WTC11 (cell line): ENCODE data around the gene INVS.

ENCODE experiments used
- CTCF ChIP-seq: fragments of 200-600 bp; IDR thresholded peaks from 2 replicates; pipeline ENCODE4 v1.8.0; 2022; ENCODE audit warnings: antibody characterized with exemption
- KAT7 ChIP-seq: sonication (generic); formaldehyde crosslinking; IDR thresholded peaks from 2 replicates; pipeline ENCODE4 v1.8.1; 2023; ENCODE audit warnings: missing genetic modification reagents, mild to moderate bottlenecking, borderline replicate concordance
- MXD4 ChIP-seq: fragments of 250-450 bp; sonication (Bioruptor Pico); IDR thresholded peaks from 2 replicates; pipeline ENCODE4 v1.8.0; 2021; ENCODE audit warnings: mild to moderate bottlenecking, moderate library complexity, borderline replicate concordance
- MYBL2 ChIP-seq: sonication (generic); formaldehyde crosslinking; IDR thresholded peaks from 2 replicates; pipeline ENCODE4 v1.8.1; 2023; ENCODE audit warnings: mild to moderate bottlenecking, moderate library complexity, missing genetic modification reagents
- NFYB ChIP-seq: sonication (generic); formaldehyde crosslinking; conservative IDR thresholded peaks from 2 replicates; pipeline ENCODE4 v1.8.0; 2022; ENCODE audit warnings: low read depth, missing genetic modification reagents
- NR3C1 ChIP-seq: sonication (generic); formaldehyde crosslinking; conservative IDR thresholded peaks from 2 replicates; pipeline ENCODE4 v1.8.1; 2023; ENCODE audit warnings: low read depth, mild to moderate bottlenecking, missing genetic modification reagents
- OVOL2 ChIP-seq: fragments of 250-450 bp; sonication (Bioruptor Pico); IDR thresholded peaks from 2 replicates; pipeline ENCODE4 v1.9.0; 2021; ENCODE audit warnings: mild to moderate bottlenecking, borderline replicate concordance
- TEAD4 ChIP-seq: sonication (generic); formaldehyde crosslinking; IDR thresholded peaks from 2 replicates; pipeline ENCODE4 v1.8.0; 2022; ENCODE audit warnings: mild to moderate bottlenecking, missing genetic modification reagents
- USF2 ChIP-seq: sonication (generic); formaldehyde crosslinking; IDR thresholded peaks from 2 replicates; pipeline ENCODE4 v1.8.1; 2023; ENCODE audit warnings: mild to moderate bottlenecking, missing genetic modification reagents, moderate library complexity
- ZMAT4 ChIP-seq: fragments of 250-450 bp; sonication (Bioruptor Pico); IDR thresholded peaks from 2 replicates; pipeline ENCODE4 v1.9.0; 2021; ENCODE audit warnings: mild to moderate bottlenecking
- ZNF263 ChIP-seq: sonication (generic); formaldehyde crosslinking; IDR thresholded peaks from 2 replicates; pipeline ENCODE4 v1.8.1; 2022; ENCODE audit warnings: low read depth, mild to moderate bottlenecking, moderate library complexity, missing genetic modification reagents

- TF ChIP-seq CTCF (no peak), KAT7 (CRISPR knock-in tag) (no peak), OVOL2 (CRISPR knock-in tag) (no peak), TEAD4 (CRISPR knock-in tag) (no peak), ZNF263 (CRISPR knock-in tag) (no peak), MXD4 (CRISPR knock-in tag) (no peak), USF2 (CRISPR knock-in tag) (no peak), NFYB (CRISPR knock-in tag) (no peak), MYBL2 (CRISPR knock-in tag) (no peak), NR3C1 (no peak), ZMAT4 (CRISPR knock-in tag) (no peak)
Observed at GRCh38 chr9:100303747-100304146, 204.7 kb downstream of the INVS start.
